CD8-positive, alpha-beta memory T cell (primary cell): ENCODE measurements around the gene ELF2. TPM values are rescaled to one million over a fixed set of nuclear protein-coding genes. Genes with fewer than 3 reads are reported as not detected.
"Not testable (repeated sequence)": the region's sequence is repeated elsewhere in the genome, so short reads cannot be mapped to it uniquely, and the experiment has no call there.

Experiments used
- CTCF ChIA-PET: fragments of 350-600 bp; sonication (Branson Sonifier 250); formaldehyde crosslinking; loops from one replicate; lab custom pipeline; 2021; ENCODE audit warnings: antibody characterized with exemption; lab: Charles Lee
- POLR2A ChIA-PET: fragments of 350-600 bp; sonication (Branson Sonifier 250); formaldehyde crosslinking; loops from one replicate; lab custom pipeline; 2021; ENCODE audit warnings: antibody characterized with exemption; lab: Charles Lee
- DNase-seq, 5 donors: peaks; one replicate each; pipeline versions ENCODE4 v3.0.0 to v3.0.0-alpha.2; 2020 to 2022; ENCODE audit warnings: mixed read lengths in 1 of 5
- H3K27ac ChIP-seq: one replicate; pipeline ENCODE4 v1.7.0; 2013; ENCODE audit warnings: low read depth, mild to moderate bottlenecking, low read length, moderate library complexity
- H3K27me3 ChIP-seq: 2 replicates; pipeline ENCODE4 v1.7.0; 2013; ENCODE audit warnings: low read length, mild to moderate bottlenecking; ENCODE audit not compliant: insufficient read depth, poor library complexity, severe bottlenecking
- H3K36me3 ChIP-seq: 2 replicates; pipeline ENCODE4 v1.7.0; 2013; ENCODE audit warnings: mild to moderate bottlenecking, low read length, moderate library complexity; ENCODE audit not compliant: insufficient read depth
- H3K4me1 ChIP-seq: 2 replicates; pipeline ENCODE4 v1.7.0; 2013; ENCODE audit warnings: mild to moderate bottlenecking, low read length, moderate library complexity; ENCODE audit not compliant: insufficient read depth
- H3K4me3 ChIP-seq: 2 replicates; pipeline ENCODE4 v1.7.0; 2013; ENCODE audit warnings: mild to moderate bottlenecking, low read length
- H3K9me3 ChIP-seq: 2 replicates; pipeline ENCODE4 v1.7.0; 2013; ENCODE audit warnings: mild to moderate bottlenecking, low read length
- H3K27ac Mint-ChIP-seq, 8 donors: one replicate each; pipeline ENCODE4 v1.8.0; 2020 to 2021; ENCODE audit warnings: mixed read lengths in 8 of 8, mild to moderate bottlenecking in 6 of 8, inconsistent platforms in 3 of 8, moderate library complexity in 3 of 8
- H3K27me3 Mint-ChIP-seq, 2 donors: one replicate each; pipeline ENCODE4 v1.8.0; 2020 to 2021; ENCODE audit warnings: mixed read lengths in 2 of 2, mild to moderate bottlenecking in 1 of 2, moderate library complexity in 1 of 2
- H3K36me3 Mint-ChIP-seq, 3 donors: one replicate each; pipeline ENCODE4 v1.8.0; 2020 to 2021; ENCODE audit warnings: mixed read lengths in 3 of 3, inconsistent platforms in 1 of 3, mild to moderate bottlenecking in 1 of 3
- H3K4me1 Mint-ChIP-seq, 3 donors: one replicate each; pipeline ENCODE4 v1.8.0; 2020 to 2021; ENCODE audit warnings: mixed read lengths in 3 of 3, inconsistent platforms in 1 of 3, mild to moderate bottlenecking in 1 of 3
- H3K4me3 Mint-ChIP-seq, 7 donors: one replicate each; pipeline ENCODE4 v1.8.0; 2020 to 2021; ENCODE audit warnings: mixed read lengths in 7 of 7, mild to moderate bottlenecking in 6 of 7, moderate library complexity in 4 of 7, inconsistent platforms in 2 of 7
- H3K9me3 Mint-ChIP-seq, 5 donors: one replicate each; pipeline ENCODE4 v1.8.0; 2020 to 2022; ENCODE audit warnings: mixed read lengths in 5 of 5, mild to moderate bottlenecking in 3 of 5, moderate library complexity in 2 of 5, inconsistent platforms in 1 of 5
- polyA plus RNA-seq: library from polyadenylated mRNA; unstranded; fragments of 300-500 nt; fragmentation: Illumina TruSeq; gene quantifications from one replicate; pipeline ENCODE4 v1.2.3, GENCODE V29; 2021
- total RNA-seq, 2 experiments: library from RNA; stranded (reverse); gene quantifications; one replicate each; pipeline ENCODE4 v1.2.3, GENCODE V29; 2021

The ELF2 gene
- total and polyA plus RNA-seq, 3 experiments from 2014 or later: 26.6 to 32.5 (median 27.4) TPM

GRCh38 chr4:139134403-139134802 is 42.6 kb downstream of the ELF2 start:
- Histone ChIP-seq H3K4me1 (no peaks in the 10 kb centered on the region), H3K36me3 (no peaks in the 10 kb centered on the region), H3K27me3 (no peaks in the 10 kb centered on the region), H3K4me3 (no peak overlapping the region), H3K9me3 (no peaks in the 10 kb centered on the region), H3K27ac (no peak overlapping the region)
- Mint-ChIP-seq H3K4me3 (no peak overlapping the region), H3K36me3 (peaks cover 6 to 16% (median 6%) of the 10 kb centered on the region in 3 donors), H3K27ac (no peak overlapping the region), H3K4me1 (no peaks in the 10 kb centered on the region), H3K9me3 (no peaks in the 10 kb centered on the region), H3K27me3 (peaks cover 0 to 1% of the 10 kb centered on the region in 2 donors)
- ChIA-PET CTCF (no interaction called here), POLR2A (no interaction called here)
- DNase-seq: no peak

GRCh38 chr4:139131209-139131870 is 45.7 kb downstream of the ELF2 start:
- no peak for DNase-seq
- CTCF ChIA-PET: no interaction called here

GRCh38 chr4:139129206-139129605 is 47.8 kb downstream of the ELF2 start:
- no peak overlapping the region for H3K27ac Mint-ChIP-seq
- no peaks in the 10 kb centered on the region for H3K4me1 Mint-ChIP-seq
- Histone ChIP-seq H3K36me3 (no peaks in the 10 kb centered on the region), H3K9me3 (no peaks in the 10 kb centered on the region), H3K4me1 (no peaks in the 10 kb centered on the region), H3K27ac (no peak overlapping the region), H3K4me3 (no peak overlapping the region), H3K27me3 (no peaks in the 10 kb centered on the region)
- DNase-seq: no peak
- H3K27me3 Mint-ChIP-seq: peaks cover 0 to 1% of the 10 kb centered on the region in 2 donors
- H3K4me3 Mint-ChIP-seq: no peak overlapping the region
- ChIA-PET CTCF (no interaction called here), POLR2A (no interaction called here)
- H3K9me3 Mint-ChIP-seq: no peaks in the 10 kb centered on the region
- H3K36me3 Mint-ChIP-seq: peaks cover 0 to 3% (median 0%) of the 10 kb centered on the region in 3 donors

More at GRCh38 chr4:139131209-139131870, 45.7 kb downstream of the ELF2 start:
- H3K9me3 ChIP-seq: no peaks in the 10 kb centered on the region
- H3K27ac ChIP-seq: no peak overlapping the region
- no peaks in the 10 kb centered on the region for H3K27me3 ChIP-seq
- Mint-ChIP-seq H3K27me3 (peaks cover 0 to 1% of the 10 kb centered on the region in 2 donors), H3K4me1 (no peaks in the 10 kb centered on the region), H3K27ac (peak overlapping the region in 1 of 8 donors; percentile 2), H3K36me3 (peaks cover 0 to 11% (median 8%) of the 10 kb centered on the region in 3 donors), H3K4me3 (no peak overlapping the region), H3K9me3 (no peaks in the 10 kb centered on the region)
- no peaks in the 10 kb centered on the region for H3K4me1 ChIP-seq
- POLR2A ChIA-PET: no interaction called here
- no peak overlapping the region for H3K4me3 ChIP-seq
- no peaks in the 10 kb centered on the region for H3K36me3 ChIP-seq

- H3K27me3 Mint-ChIP-seq: no peaks in the 10 kb centered on the region
- Histone ChIP-seq H3K4me3 (no peak overlapping the region), H3K4me1 (no peaks in the 10 kb centered on the region), H3K27me3 (no peaks in the 10 kb centered on the region), H3K27ac (no peak overlapping the region), H3K36me3 (no peaks in the 10 kb centered on the region), H3K9me3 (no peaks in the 10 kb centered on the region)
- no peak for DNase-seq
- no peak overlapping the region for H3K27ac Mint-ChIP-seq
- ChIA-PET POLR2A (no interaction called here), CTCF (no interaction called here)
- no peak overlapping the region for H3K4me3 Mint-ChIP-seq
- H3K36me3 Mint-ChIP-seq: peaks cover 0 to 7% (median 3%) of the 10 kb centered on the region in 3 donors
- H3K4me1 Mint-ChIP-seq: no peaks in the 10 kb centered on the region
- no peaks in the 10 kb centered on the region for H3K9me3 Mint-ChIP-seq
Measured at GRCh38 chr4:139126898-139127297, 50.1 kb downstream of the ELF2 start.

- Mint-ChIP-seq H3K4me3 (no peak overlapping the region), H3K36me3 (peaks cover 0 to 9% (median 3%) of the 10 kb centered on the region in 3 donors), H3K4me1 (no peaks in the 10 kb centered on the region), H3K27ac (no peak overlapping the region), H3K27me3 (no peaks in the 10 kb centered on the region), H3K9me3 (no peaks in the 10 kb centered on the region)
- no peaks in the 10 kb centered on the region for H3K4me1 ChIP-seq
- POLR2A ChIA-PET: no interaction called here
- H3K36me3 ChIP-seq: no peaks in the 10 kb centered on the region
- no peak for DNase-seq
- H3K27ac ChIP-seq: no peak overlapping the region
- H3K9me3 ChIP-seq: no peaks in the 10 kb centered on the region
- CTCF ChIA-PET: interaction anchor here (1.0 kb wide), 1 partner anchor 21 kb away, joined by 3 read pairs; no protein-coding TSS in a partner anchor
- H3K4me3 ChIP-seq: no peak overlapping the region
- H3K27me3 ChIP-seq: no peaks in the 10 kb centered on the region
Measured at GRCh38 chr4:139123910-139124309, 53.1 kb downstream of the ELF2 start.

- no peaks in the 10 kb centered on the region for H3K9me3 ChIP-seq
- no peak overlapping the region for H3K27ac ChIP-seq
- ChIA-PET POLR2A (no interaction called here), CTCF (no interaction called here)
- peaks cover 0 to 19% (median 2%) of the 10 kb centered on the region in 3 donors for H3K36me3 Mint-ChIP-seq
- no peaks in the 10 kb centered on the region for H3K27me3 ChIP-seq
- no peaks in the 10 kb centered on the region for H3K27me3 Mint-ChIP-seq
- H3K9me3 Mint-ChIP-seq: no peaks in the 10 kb centered on the region
- H3K4me3 ChIP-seq: no peak overlapping the region
- no peak overlapping the region for H3K4me3 Mint-ChIP-seq
- no peak overlapping the region for H3K27ac Mint-ChIP-seq
- H3K4me1 Mint-ChIP-seq: no peaks in the 10 kb centered on the region
- DNase-seq: no peak
- H3K4me1 ChIP-seq: no peaks in the 10 kb centered on the region
- no peaks in the 10 kb centered on the region for H3K36me3 ChIP-seq
Measured at GRCh38 chr4:139118365-139118764, 58.7 kb downstream of the ELF2 start.

GRCh38 chr4:139115226-139115625 is 61.8 kb downstream of the ELF2 start:
- H3K36me3 ChIP-seq: no peaks in the 10 kb centered on the region
- no peaks in the 10 kb centered on the region for H3K4me1 ChIP-seq
- no peak overlapping the region for H3K4me3 ChIP-seq
- Mint-ChIP-seq H3K27me3 (no peaks in the 10 kb centered on the region), H3K9me3 (no peaks in the 10 kb centered on the region), H3K4me1 (no peaks in the 10 kb centered on the region), H3K27ac (no peak overlapping the region), H3K4me3 (no peak overlapping the region), H3K36me3 (peaks cover 0 to 13% (median 0%) of the 10 kb centered on the region in 3 donors)
- no peaks in the 10 kb centered on the region for H3K9me3 ChIP-seq
- CTCF ChIA-PET: no interaction called here
- POLR2A ChIA-PET: no interaction called here
- DNase-seq: no peak
- H3K27ac ChIP-seq: no peak overlapping the region
- H3K27me3 ChIP-seq: no peaks in the 10 kb centered on the region

GRCh38 chr4:139114795-139115194 is 62.2 kb downstream of the ELF2 start:
- peaks cover 0 to 13% (median 0%) of the 10 kb centered on the region in 3 donors for H3K36me3 Mint-ChIP-seq
- H3K36me3 ChIP-seq, H3K4me3 ChIP-seq, H3K27ac ChIP-seq, H3K9me3 ChIP-seq, H3K27me3 Mint-ChIP-seq, POLR2A ChIA-PET, H3K27ac Mint-ChIP-seq, H3K4me3 Mint-ChIP-seq, DNase-seq, H3K4me1 Mint-ChIP-seq, CTCF ChIA-PET, H3K9me3 Mint-ChIP-seq, H3K4me1 ChIP-seq, H3K27me3 ChIP-seq: not testable (repeated sequence)
